GM12878 (cell line): Measurements from ENCODE around the gene ZNHIT1.

Source experiments
- CEBPB ChIP-seq, 2 experiments: fragments of 150-350 bp in 1 of 2; IDR thresholded peaks; 2 replicates each; pipeline ENCODE4 v1.6.1; 2012 to 2014; ENCODE audit warnings: low read depth in 2 of 2, low read length in 2 of 2, borderline replicate concordance in 1 of 2, inconsistent platforms in 1 of 2
- PBX3 ChIP-seq: IDR thresholded peaks from 2 replicates; pipeline ENCODE4 v1.6.1; 2011; ENCODE audit warnings: mild to moderate bottlenecking, low read depth, low read length, moderate library complexity; ENCODE audit not compliant: insufficient replicate concordance
- POLR2AphosphoS5 ChIP-seq: IDR thresholded peaks from 2 replicates; pipeline ENCODE4 v1.6.1; 2011; ENCODE audit warnings: mild to moderate bottlenecking, low read length, inconsistent platforms

GRCh38 chr7:101207459-101207858 is 10.5 kb upstream of the ZNHIT1 start:
- TF ChIP-seq POLR2AphosphoS5 (no peak), PBX3 (no peak), CEBPB (IDR thresholded peaks at IDR 0.05; ENCODE audit: borderline replicate concordance in 1 of 2, low read depth in 2 of 2, low read length in 2 of 2) (no peak)
